ENCODE measurements around the gene PLA2R1. TPM values are rescaled to one million over a fixed set of nuclear protein-coding genes. Genes with fewer than 3 reads are reported as not detected.

PLA2R1 gene
- polyA plus RNA-seq, 3 donors, result not detected

- TF ChIP-seq CTCF (IDR thresholded peaks at IDR 0.05), result no peak
- H3K4me1 ChIP-seq (ENCODE audit: control insufficient read depth in 1 of 2, insufficient read depth in 2 of 2, low read length in 2 of 2), result no peaks in the 10 kb centered on the region
- peaks cover 0 to 3% (median 0%) of the 10 kb centered on the region in 7 donors for H3K9me3 Mint-ChIP-seq
- no peak overlapping the region for H3K4me3 Mint-ChIP-seq
- H3K79me2 ChIP-seq (ENCODE audit: insufficient read depth, low read length), result no peaks in the 10 kb centered on the region
- H3K27ac ChIP-seq (ENCODE audit: low read depth in 1 of 2, low read length in 2 of 2), result no peak overlapping the region
- no peak overlapping the region for H3K27ac Mint-ChIP-seq
- no peak overlapping the region for H2AFZ ChIP-seq (ENCODE audit: insufficient read depth, low read depth, low read length, poor library complexity, severe bottlenecking)
- H3K4me1 Mint-ChIP-seq, result no peaks in the 10 kb centered on the region
- H3K27me3 ChIP-seq (ENCODE audit: control insufficient read depth in 2 of 2, insufficient read depth in 2 of 2, low read length in 2 of 2), result no peaks in the 10 kb centered on the region
- DNase-seq, result no peak
- no CpG with 5 or more reads among the region's 2 CpGs for WGBS (ENCODE audit: insufficient coverage)
- no peak overlapping the region for H3K9ac ChIP-seq (ENCODE audit: insufficient read depth, low read length, poor library complexity, severe bottlenecking)
- no peak overlapping the region for H3K4me3 ChIP-seq (replicated peaks in 1 of 3; ENCODE audit: low read depth in 2 of 3, low read length in 3 of 3)
- no peaks in the 10 kb centered on the region for H3K36me3 Mint-ChIP-seq
- H3K27me3 Mint-ChIP-seq (ENCODE audit: low read depth in 3 of 3), result peaks cover 2% of the 10 kb centered on the region in 3 donors
- no peaks in the 10 kb centered on the region for H3K9me3 ChIP-seq (replicated peaks in 1 of 2; ENCODE audit: control insufficient read depth in 1 of 2, insufficient read depth in 1 of 2, low read length in 2 of 2)
- no peak overlapping the region for H3K4me2 ChIP-seq (replicated peaks; ENCODE audit: extremely low read depth, low read length, poor library complexity, severe bottlenecking)
- no peaks in the 10 kb centered on the region for H4K20me1 ChIP-seq (ENCODE audit: insufficient read depth, low read length)
- no peaks in the 10 kb centered on the region for H3K36me3 ChIP-seq (replicated peaks in 1 of 2; ENCODE audit: control insufficient read depth in 1 of 2, insufficient read depth in 2 of 2, low read length in 2 of 2)
- intact Hi-C loops (cut with micrococcal nuclease), result no loop called here
Measured at GRCh38 chr2:160053946-160054345, 8.5 kb downstream of the PLA2R1 start.

GRCh38 chr2:160052531-160052930 lies 9.9 kb downstream of the PLA2R1 start:
- no peak overlapping the region for H3K4me2 ChIP-seq (replicated peaks; ENCODE audit: extremely low read depth, low read length, poor library complexity, severe bottlenecking)
- TF ChIP-seq CTCF (IDR thresholded peaks at IDR 0.05), result no peak
- H3K9me3 ChIP-seq (replicated peaks in 1 of 2; ENCODE audit: control insufficient read depth in 1 of 2, insufficient read depth in 1 of 2, low read length in 2 of 2), result no peaks in the 10 kb centered on the region
- DNase-seq, result no peak
- no peaks in the 10 kb centered on the region for H3K4me1 Mint-ChIP-seq
- no peaks in the 10 kb centered on the region for H3K36me3 Mint-ChIP-seq
- H3K27ac ChIP-seq (ENCODE audit: low read depth in 1 of 2, low read length in 2 of 2), result no peak overlapping the region
- H3K27me3 Mint-ChIP-seq (ENCODE audit: low read depth in 3 of 3), result peaks cover 2% of the 10 kb centered on the region in 3 donors
- no peak overlapping the region for H3K4me3 Mint-ChIP-seq
- H3K4me1 ChIP-seq (ENCODE audit: control insufficient read depth in 1 of 2, insufficient read depth in 2 of 2, low read length in 2 of 2), result no peaks in the 10 kb centered on the region
- no peak overlapping the region for H3K27ac Mint-ChIP-seq
- H3K36me3 ChIP-seq (replicated peaks in 1 of 2; ENCODE audit: control insufficient read depth in 1 of 2, insufficient read depth in 2 of 2, low read length in 2 of 2), result no peaks in the 10 kb centered on the region
- no peak overlapping the region for H3K4me3 ChIP-seq (replicated peaks in 1 of 3; ENCODE audit: low read depth in 2 of 3, low read length in 3 of 3)
- no CpG with 5 or more reads among the region's 2 CpGs for WGBS (ENCODE audit: insufficient coverage)
- H3K79me2 ChIP-seq (ENCODE audit: insufficient read depth, low read length), result no peaks in the 10 kb centered on the region
- no peaks in the 10 kb centered on the region for H4K20me1 ChIP-seq (ENCODE audit: insufficient read depth, low read length)
- H3K9ac ChIP-seq (ENCODE audit: insufficient read depth, low read length, poor library complexity, severe bottlenecking), result no peak overlapping the region
- H2AFZ ChIP-seq (ENCODE audit: insufficient read depth, low read depth, low read length, poor library complexity, severe bottlenecking), result no peak overlapping the region
- no peaks in the 10 kb centered on the region for H3K27me3 ChIP-seq (ENCODE audit: control insufficient read depth in 2 of 2, insufficient read depth in 2 of 2, low read length in 2 of 2)
- intact Hi-C loops (cut with micrococcal nuclease), result no loop called here
- peaks cover 0 to 3% (median 0%) of the 10 kb centered on the region in 7 donors for H3K9me3 Mint-ChIP-seq

Data from CD14-positive monocyte (primary cell).